Jurkat, Clone E6-1 (cell line): ENCODE measurements around the gene ANKRD12.
"Not testable (repeated sequence)": the region's sequence is repeated elsewhere in the genome, so short reads cannot be mapped to it uniquely, and the experiment has no call there.

ENCODE experiments used
- DNase-seq: peaks from one replicate; pipeline ENCODE4 v3.0.0-alpha.2; 2011; ENCODE audit warnings: low read depth, low spot score
- H3K4me3 ChIP-seq: 2 replicates; pipeline ENCODE4 v1.5.1; 2011; ENCODE audit warnings: mild to moderate bottlenecking, low read length, control low read depth, moderate library complexity

ANKRD12 gene

DNA sequence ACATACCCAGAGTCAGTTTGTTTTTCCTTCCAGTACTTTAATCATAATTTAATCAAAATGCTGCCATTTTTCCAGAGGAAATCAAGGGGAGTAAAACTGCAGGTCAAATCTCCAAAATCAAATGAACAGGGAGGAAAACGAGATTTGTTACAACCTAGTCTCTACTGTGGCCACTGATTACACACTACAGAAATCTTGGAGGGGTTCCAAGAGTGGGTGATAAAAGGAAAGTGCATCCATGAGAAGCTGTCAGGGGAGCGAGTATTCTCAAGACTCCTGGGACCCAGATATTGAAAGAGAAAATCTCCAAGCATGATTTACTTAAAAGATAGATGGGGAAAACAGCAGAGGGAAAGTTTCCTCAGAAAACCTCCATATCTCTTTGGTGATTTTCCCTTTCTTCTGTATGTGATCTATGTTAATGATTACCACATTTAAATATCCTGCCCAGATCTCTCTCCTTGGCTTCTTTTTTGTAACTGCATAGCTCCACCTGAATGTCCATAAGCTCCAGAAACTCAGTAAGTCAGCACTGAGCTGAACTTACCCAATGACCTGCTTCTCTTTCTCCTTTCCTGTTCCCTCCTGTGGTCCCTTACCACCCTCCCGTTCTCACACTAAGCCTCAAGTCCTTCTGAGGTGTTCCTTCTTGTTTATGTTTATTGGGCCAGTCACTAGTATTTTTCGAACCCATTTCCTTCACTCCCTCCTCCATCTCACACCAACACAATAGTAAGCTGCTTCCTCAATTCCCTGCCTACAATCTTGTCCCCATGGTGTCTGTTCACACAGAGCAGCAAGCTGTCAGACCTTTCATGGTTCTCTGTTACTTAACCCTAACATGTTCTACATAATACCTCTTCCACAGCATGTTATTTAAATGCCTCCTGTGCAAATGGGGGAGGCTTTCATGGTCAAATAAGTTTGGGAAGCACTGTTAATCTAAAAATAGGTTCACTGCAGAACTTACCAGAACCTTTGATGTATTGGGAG is 124.1 kb downstream of the ANKRD12 start:
- DNase-seq = no peak
- no peak overlapping the region for H3K4me3 ChIP-seq

- no peak overlapping the region for H3K4me3 ChIP-seq
- no peak for DNase-seq
These were observed 126.7 kb downstream of the ANKRD12 start for GRCh38 chr18:9263264-9263663.

DNA sequence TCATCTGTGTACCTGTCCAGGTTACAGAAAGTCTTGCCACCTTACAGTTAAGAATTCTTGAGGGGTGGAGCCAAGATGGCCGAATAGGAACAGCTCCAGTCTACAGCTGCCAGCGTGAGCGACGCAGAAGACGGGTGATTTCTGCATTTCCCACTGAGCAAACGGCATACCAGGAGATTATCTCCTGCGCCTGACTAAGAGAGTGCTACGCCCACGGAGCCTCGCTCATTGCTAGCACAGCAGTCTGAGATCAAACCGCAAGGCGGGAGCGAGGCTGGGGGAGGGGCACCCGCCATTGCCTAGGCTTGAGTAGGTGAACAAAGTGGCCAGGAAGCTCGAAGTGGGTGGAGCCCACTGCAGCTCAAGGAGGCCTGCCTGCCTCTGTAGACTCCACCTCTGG is 128.2 kb downstream of the ANKRD12 start:
- DNase-seq, H3K4me3 ChIP-seq: not testable (repeated sequence)

- DNase-seq = no peak
- H3K4me3 ChIP-seq = no peak overlapping the region
These were observed 136.6 kb downstream of the ANKRD12 start for GRCh38 chr18:9273221-9273620.

- no peak overlapping the region for H3K4me3 ChIP-seq
- DNase-seq = no peak
These were observed 139.3 kb downstream of the ANKRD12 start for GRCh38 chr18:9275890-9276289.

DNA sequence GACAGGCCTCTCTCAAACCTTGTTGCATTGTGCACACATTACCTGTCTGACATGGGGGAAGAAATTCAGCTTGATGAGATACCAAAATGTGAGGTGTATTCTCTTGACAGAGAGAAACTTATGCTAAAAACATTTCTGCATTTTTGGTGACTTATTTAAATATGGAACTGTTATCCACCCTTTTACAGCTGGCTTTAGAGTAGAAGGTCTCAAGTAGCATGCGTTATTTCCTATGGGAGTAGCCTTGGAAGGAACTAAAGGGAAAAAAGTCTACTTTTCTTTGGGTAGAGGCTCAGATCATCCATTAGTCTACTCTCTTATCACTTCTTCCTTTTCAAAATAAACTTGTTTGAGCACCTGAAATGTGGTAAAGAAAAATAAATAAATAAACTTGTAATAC is 141.4 kb downstream of the ANKRD12 start:
- no peak for DNase-seq
- H3K4me3 ChIP-seq = no peak overlapping the region

DNA sequence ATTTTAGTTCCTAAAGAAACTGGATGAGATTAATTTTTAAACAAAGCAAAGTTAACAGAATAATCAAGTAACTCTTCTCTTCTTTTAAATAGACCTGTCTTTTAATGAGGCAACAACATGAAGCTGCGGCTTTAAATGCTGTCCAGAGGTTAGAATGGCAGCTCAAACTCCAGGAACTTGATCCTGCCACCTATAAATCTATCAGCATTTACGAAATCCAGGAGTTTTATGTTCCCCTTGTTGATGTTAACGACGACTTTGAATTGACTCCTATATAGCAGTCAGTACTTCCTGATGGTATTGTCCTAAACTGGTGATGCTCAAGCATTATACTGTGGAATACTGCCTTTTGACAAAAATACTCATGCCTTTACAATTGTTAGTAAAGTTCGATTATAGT is 144.3 kb downstream of the ANKRD12 start:
- DNase-seq = no peak
- H3K4me3 ChIP-seq = no peak overlapping the region

DNA sequence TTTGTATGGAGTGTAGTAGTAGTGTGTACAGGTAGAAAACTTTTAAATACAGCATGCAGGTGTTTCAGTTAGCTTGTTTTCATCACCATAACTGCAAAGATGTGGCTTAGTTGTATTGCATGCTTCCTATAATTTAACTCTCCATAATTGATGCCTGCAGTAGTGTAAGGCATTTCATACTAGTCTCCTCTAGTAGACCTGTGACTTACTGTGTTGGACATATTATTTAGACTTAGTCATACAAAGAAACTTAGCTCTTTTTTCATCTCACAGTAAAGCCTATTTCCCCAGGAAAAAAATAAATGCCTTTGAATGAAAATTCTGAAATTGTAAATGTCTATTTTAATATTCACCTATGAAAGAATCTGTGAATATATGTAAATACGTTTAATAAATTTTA is 145.2 kb downstream of the ANKRD12 start:
- H3K4me3 ChIP-seq = no peak overlapping the region
- DNase-seq = no peak

GRCh38 chr18:9283791-9284190 is 147.2 kb downstream of the ANKRD12 start:
- no peak overlapping the region for H3K4me3 ChIP-seq
- no peak for DNase-seq

DNA sequence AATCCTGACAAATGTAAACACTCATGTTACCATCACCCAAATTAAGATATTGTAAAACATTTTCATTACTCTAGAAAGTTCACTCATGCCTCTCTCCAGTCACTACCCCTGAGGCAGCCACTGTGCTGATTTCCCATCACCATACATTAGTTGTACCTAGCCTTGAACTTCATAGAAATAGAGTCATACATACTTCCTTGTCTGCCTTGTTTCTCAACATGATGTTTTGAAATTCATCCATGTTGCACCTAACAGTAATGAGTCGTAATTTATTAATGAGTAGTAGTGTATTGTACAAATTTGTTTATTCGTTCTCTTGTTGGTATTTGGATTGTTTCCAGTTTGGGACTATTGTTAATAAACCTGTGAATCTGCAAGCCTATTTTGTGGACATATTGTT is 149.0 kb downstream of the ANKRD12 start:
- no peak for DNase-seq
- no peak overlapping the region for H3K4me3 ChIP-seq

GRCh38 chr18:9287036-9287435 is 150.5 kb downstream of the ANKRD12 start:
- DNase-seq = no peak

DNA sequence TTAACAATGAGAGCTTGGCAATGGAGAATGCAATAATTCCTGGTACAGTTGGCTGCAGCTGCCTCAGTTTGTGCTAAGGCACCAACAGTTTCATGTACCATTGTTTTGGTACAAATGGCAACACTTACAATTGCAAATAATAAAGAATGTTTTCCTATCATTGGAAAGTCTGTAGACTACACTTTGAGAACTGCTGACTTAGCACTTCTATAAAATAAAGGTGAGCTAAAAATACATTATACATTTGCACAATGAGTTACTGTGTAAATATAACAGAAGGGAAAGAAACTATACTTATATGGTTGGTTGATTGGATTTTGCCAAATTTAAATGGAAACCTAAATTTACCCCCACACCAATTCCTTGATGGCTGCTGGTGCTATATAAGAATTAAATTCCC is 153.1 kb downstream of the ANKRD12 start:
- DNase-seq = no peak
- H3K4me3 ChIP-seq = no peak overlapping the region

More at GRCh38 chr18:9287036-9287435, 150.5 kb downstream of the ANKRD12 start:
- H3K4me3 ChIP-seq = no peak overlapping the region

DNA sequence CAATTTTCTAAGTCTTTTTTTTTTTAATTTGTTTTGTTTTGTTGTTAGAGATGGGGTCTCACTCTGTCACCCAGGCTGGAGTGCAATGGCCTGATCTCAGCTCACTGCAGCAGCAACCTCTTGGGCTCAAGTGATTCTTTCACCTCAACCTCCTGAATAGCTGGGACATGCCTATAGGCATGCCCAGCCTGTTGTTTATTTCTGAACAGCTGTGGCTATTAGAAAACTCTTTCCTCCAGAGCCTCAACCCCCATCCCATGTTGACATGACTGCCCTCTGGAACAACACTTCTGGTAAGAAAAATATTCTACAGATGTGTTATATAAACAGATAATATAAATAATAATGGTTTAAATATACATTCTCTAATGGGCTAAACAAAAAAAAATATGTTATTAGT is 153.6 kb downstream of the ANKRD12 start:
- no peak for DNase-seq
- H3K4me3 ChIP-seq = no peak overlapping the region

DNA sequence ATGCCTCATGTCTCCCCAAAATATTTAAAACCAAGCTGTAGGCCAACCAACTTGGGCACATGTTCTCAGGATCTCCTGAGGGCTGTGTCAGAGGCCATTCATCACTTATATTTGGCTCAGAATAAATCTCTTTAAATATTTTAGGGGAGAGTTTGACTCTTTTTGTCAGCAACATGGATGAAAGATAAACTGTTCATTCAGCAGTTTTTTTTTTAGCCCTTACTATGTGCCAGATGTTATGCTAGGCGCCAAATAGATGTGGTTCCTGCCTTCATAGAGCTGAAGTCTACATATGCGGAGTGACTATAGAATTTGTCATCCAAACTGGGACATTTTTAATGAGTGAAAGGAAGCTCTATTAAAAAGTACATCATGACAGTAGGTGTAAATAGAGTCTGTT is 155.5 kb downstream of the ANKRD12 start:
- H3K4me3 ChIP-seq = no peak overlapping the region
- DNase-seq = no peak

DNA sequence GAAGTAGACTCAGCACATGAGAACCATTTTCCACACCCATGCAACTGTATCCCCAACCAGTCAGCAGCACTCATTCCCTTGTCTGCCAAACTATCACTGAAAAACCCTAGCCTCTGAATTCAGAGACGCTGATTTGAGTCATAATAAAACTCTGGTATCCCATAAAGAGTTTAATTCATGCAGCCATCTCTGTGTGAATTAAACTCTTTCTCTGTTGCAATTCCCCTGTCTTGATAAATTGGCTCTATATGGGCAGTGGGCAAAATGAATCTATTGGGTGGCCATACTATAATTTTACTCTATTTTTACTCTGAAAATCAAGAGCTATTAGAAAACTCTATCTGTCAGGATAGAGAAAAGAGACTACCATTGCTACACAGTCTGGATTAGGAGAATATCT is 157.4 kb downstream of the ANKRD12 start:
- DNase-seq = no peak

DNA sequence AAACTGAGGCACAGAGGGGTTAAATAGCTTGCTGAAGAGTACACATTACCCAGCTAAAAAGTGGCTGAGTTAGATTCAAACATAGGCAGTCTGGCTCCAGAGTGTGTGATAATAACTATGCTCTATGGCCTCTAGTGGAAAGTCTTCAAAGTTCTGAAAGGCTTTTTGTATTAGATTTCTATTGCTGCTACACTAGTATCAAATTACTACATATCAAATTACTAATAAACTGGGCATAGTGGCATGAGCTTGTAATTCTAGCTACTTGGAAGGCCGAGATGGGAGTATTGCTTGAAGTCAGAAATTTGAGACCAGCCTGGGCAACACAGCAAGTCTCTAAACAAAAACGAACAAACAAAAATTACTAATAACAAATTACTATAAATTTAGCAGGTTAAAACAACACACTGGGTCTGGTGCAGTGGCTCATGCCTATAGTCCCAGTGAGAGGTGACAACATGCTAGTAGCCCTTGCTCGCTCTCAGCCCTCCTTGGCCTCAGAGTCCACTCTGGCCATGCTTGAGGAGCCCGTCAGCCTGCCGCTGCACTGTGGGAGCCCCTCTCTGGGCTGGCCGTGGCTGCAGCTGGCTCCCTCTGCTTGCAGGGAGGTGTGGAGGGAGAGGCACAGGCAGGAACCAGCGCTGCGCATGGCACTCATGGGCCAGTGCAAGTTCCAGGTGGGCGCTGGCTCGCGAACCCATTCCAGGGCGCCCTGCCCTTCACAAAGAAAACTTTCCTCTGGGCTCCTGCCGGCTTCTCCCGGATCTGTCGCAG is 159.8 kb downstream of the ANKRD12 start:
- no peak overlapping the region for H3K4me3 ChIP-seq
- DNase-seq = no peak

More for the DNA sequence above, 157.4 kb downstream of the ANKRD12 start:
- H3K4me3 ChIP-seq = no peak overlapping the region

- H3K4me3 ChIP-seq = no peak overlapping the region
- no peak for DNase-seq
These were observed 160.4 kb downstream of the ANKRD12 start for GRCh38 chr18:9297007-9297393.

DNA sequence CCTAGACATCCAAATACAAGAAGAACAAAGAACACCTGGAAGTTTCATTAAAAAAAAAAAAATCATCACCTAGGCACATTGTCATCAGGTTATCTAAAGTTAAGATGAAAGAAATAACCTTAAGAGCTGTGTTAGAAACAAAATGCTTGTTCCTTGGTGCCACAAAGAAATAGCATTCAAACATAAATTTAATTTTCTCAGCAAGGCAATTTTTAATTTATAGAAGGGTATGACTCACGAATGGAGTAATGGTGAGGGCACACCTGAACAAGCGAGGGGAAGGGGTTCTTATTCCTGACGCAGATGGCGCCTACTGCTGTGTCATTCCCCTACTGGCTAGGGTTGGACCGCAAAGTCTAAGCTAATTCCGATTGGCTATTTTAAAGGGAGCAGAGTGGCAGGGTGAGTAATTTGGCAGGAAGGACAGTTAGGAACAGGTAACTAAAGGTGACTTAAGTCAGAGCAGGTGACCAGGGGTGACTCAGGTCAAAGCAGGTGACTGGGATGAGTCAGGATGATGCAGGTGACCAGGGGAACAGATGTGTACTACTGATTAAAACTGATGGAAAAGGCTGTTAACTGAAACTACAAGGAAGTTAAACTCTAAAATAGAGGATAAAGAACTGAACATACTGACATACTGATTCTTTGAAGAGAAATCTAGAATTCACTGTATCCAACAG is 167.9 kb downstream of the ANKRD12 start:
- no peak overlapping the region for H3K4me3 ChIP-seq
- DNase-seq = no peak

- DNase-seq = no peak
- no peak overlapping the region for H3K4me3 ChIP-seq
These were observed 182.8 kb downstream of the ANKRD12 start for GRCh38 chr18:9319333-9319732.

- no peak for DNase-seq
- no peak overlapping the region for H3K4me3 ChIP-seq
These were observed 184.5 kb downstream of the ANKRD12 start for GRCh38 chr18:9321017-9321452.
